Measurements from ENCODE around the gene KLHL1.

The KLHL1 gene

GRCh38 chr13:69676286-69676685, 432.0 kb downstream of the KLHL1 start:
- no peak for DNase-seq

GRCh38 chr13:69660155-69660554, 448.1 kb downstream of the KLHL1 start:
- no peak for DNase-seq

GRCh38 chr13:69657676-69658075, 450.6 kb downstream of the KLHL1 start:
- no peak for DNase-seq

GRCh38 chr13:69654392-69654791, 453.9 kb downstream of the KLHL1 start:
- no peak for DNase-seq
